PC-9 (cell line): ENCODE data around the gene NIPA2.

Experiments used
- CTCF ChIP-seq: fragments of 200-600 bp; sonication (generic); conservative IDR thresholded peaks from 2 replicates; pipeline ENCODE4 v1.6.1; 2017; ENCODE audit warnings: mixed run types, antibody characterized with exemption, mild to moderate bottlenecking, moderate library complexity
- EZH2 ChIP-seq: fragments of 200-600 bp; sonication (generic); IDR thresholded peaks from 2 replicates; pipeline ENCODE4 v1.8.0; 2017; ENCODE audit warnings: antibody characterized with exemption, low read depth

GRCh38 chr15:22870865-22871264 lies 32.4 kb downstream of the NIPA2 start:
- TF ChIP-seq CTCF (no peak), EZH2 (no peak)
